IMR-90 (cell line): ENCODE measurements around the gene PRR12. TPM values are rescaled to one million over a fixed set of nuclear protein-coding genes. Genes with fewer than 3 reads are reported as not detected.

Experiments used
- ATAC-seq: fragments of 200-7000 bp; cut with Tn5 transposase; 2 replicates; pipeline ENCODE4 v1.9.1; 2020; ENCODE audit warnings: low read depth, mild to moderate bottlenecking, moderate library complexity
- BruUV-seq: library from RNA; stranded (reverse); fragments of 400-500 nt; replicated peaks from 2 replicates; lab custom pipeline; 2021; lab: Mats Ljungman, UMichigan
- CTCF ChIA-PET: fragments of 300-600 bp; formaldehyde crosslinking; extraction: SDS; loops from one replicate; lab custom pipeline; 2021; ENCODE audit warnings: antibody characterized with exemption; lab: Yijun Ruan, JAX
- POLR2A ChIA-PET: fragments of 300-600 bp; sonication (Branson Sonifier 250); formaldehyde crosslinking; loops from one replicate; lab custom pipeline; 2022; ENCODE audit warnings: antibody characterized with exemption; ENCODE audit not compliant: unreplicated experiment; lab: Charles Lee
- DNase-seq: peaks from one replicate; pipeline ENCODE4 v3.0.0; 2013
- H2AFZ ChIP-seq: replicated peaks from 2 replicates; pipeline ENCODE3; 2013; ENCODE audit warnings: low read length, mild to moderate bottlenecking; ENCODE audit not compliant: poor library complexity
- H2AK5ac ChIP-seq: 2 replicates; pipeline ENCODE4 v1.6.1; 2013; ENCODE audit warnings: low read depth, low read length, inconsistent platforms
- H2AK9ac ChIP-seq: replicated peaks from 2 replicates; pipeline ENCODE3; 2013; ENCODE audit warnings: mild to moderate bottlenecking, low read depth, low read length, moderate library complexity; ENCODE audit not compliant: poor library complexity
- H2BK120ac ChIP-seq: 2 replicates; pipeline ENCODE4 v1.6.1; 2013; ENCODE audit warnings: low read depth, low read length, inconsistent platforms
- H2BK15ac ChIP-seq: 3 replicates; pipeline ENCODE4 v1.6.1; 2013; ENCODE audit warnings: low read depth, low read length, inconsistent platforms
- H2BK20ac ChIP-seq: 2 replicates; pipeline ENCODE4 v1.6.1; 2013; ENCODE audit warnings: low read depth, mild to moderate bottlenecking, inconsistent platforms, low read length, moderate library complexity
- H2BK5ac ChIP-seq: 2 replicates; pipeline ENCODE4 v1.6.1; 2013; ENCODE audit warnings: mild to moderate bottlenecking, low read depth, low read length, inconsistent platforms; ENCODE audit not compliant: poor library complexity, severe bottlenecking
- H3K14ac ChIP-seq: replicated peaks from 2 replicates; pipeline ENCODE4 v1.6.1; 2013; ENCODE audit warnings: low read depth, low read length, inconsistent platforms
- H3K18ac ChIP-seq: 2 replicates; pipeline ENCODE4 v1.6.1; 2013; ENCODE audit warnings: low read depth, low read length, control low read depth
- H3K23ac ChIP-seq: 2 replicates; pipeline ENCODE4 v1.6.1; 2013; ENCODE audit warnings: low read depth, low read length, inconsistent platforms
- H3K27ac ChIP-seq: 2 replicates; pipeline ENCODE4 v1.5.1; 2013; ENCODE audit warnings: mild to moderate bottlenecking, control low read depth, low read length; ENCODE audit not compliant: insufficient read depth
- H3K27me3 ChIP-seq: 2 replicates; pipeline ENCODE4 v1.6.1; 2013; ENCODE audit warnings: low read length; ENCODE audit not compliant: control insufficient read depth, insufficient read depth
- H3K36me3 ChIP-seq: 2 replicates; pipeline ENCODE4 v1.6.1; 2013; ENCODE audit warnings: low read length, mixed read lengths; ENCODE audit not compliant: control insufficient read depth, insufficient read depth
- H3K4ac ChIP-seq: 2 replicates; pipeline ENCODE4 v1.6.1; 2013; ENCODE audit warnings: low read depth, low read length, inconsistent platforms
- H3K4me1 ChIP-seq: 2 replicates; pipeline ENCODE4 v1.6.1; 2013; ENCODE audit warnings: low read length, mixed read lengths; ENCODE audit not compliant: control insufficient read depth, insufficient read depth
- H3K4me2 ChIP-seq: 2 replicates; pipeline ENCODE4 v1.6.1; 2013; ENCODE audit warnings: low read depth, mild to moderate bottlenecking, control low read depth, low read length, moderate library complexity
- H3K4me3 ChIP-seq: 2 replicates; pipeline ENCODE4 v1.5.1; 2013; ENCODE audit warnings: low read depth, mild to moderate bottlenecking, control low read depth, low read length, moderate library complexity; ENCODE audit not compliant: insufficient read depth
- H3K56ac ChIP-seq: 2 replicates; pipeline ENCODE4 v1.6.1; 2013; ENCODE audit warnings: low read length, inconsistent platforms; ENCODE audit not compliant: insufficient read depth; ENCODE audit errors: extremely low read depth
- H3K79me1 ChIP-seq, 2 experiments: 2 replicates each; pipeline ENCODE4 v1.6.1; 2013; ENCODE audit warnings: low read length in 2 of 2, inconsistent platforms in 1 of 2, low read depth in 1 of 2
- H3K9ac ChIP-seq: 2 replicates; pipeline ENCODE4 v1.6.1; 2013; ENCODE audit warnings: low read depth, low read length, control low read depth
- H3K9me1 ChIP-seq: 2 replicates; pipeline ENCODE4 v1.6.1; 2013; ENCODE audit warnings: low read length, inconsistent platforms; ENCODE audit not compliant: insufficient read depth
- H3K9me3 ChIP-seq: 2 replicates; pipeline ENCODE4 v1.6.1; 2013; ENCODE audit warnings: low read length; ENCODE audit not compliant: control insufficient read depth, insufficient read depth
- H4K20me1 ChIP-seq: 2 replicates; pipeline ENCODE4 v1.6.1; 2013; ENCODE audit warnings: low read length, inconsistent platforms; ENCODE audit not compliant: insufficient read depth
- H4K5ac ChIP-seq: 2 replicates; pipeline ENCODE4 v1.6.1; 2013; ENCODE audit warnings: mild to moderate bottlenecking, low read depth, low read length, control low read depth
- H4K8ac ChIP-seq, 2 experiments: 2 replicates each; pipeline ENCODE4 v1.6.1; 2013; ENCODE audit warnings: low read depth in 2 of 2, low read length in 2 of 2, control low read depth in 1 of 2, inconsistent platforms in 1 of 2
- H4K91ac ChIP-seq: 2 replicates; pipeline ENCODE4 v1.6.1; 2013; ENCODE audit warnings: low read depth, low read length, inconsistent platforms; ENCODE audit not compliant: insufficient read depth
- FOS ChIP-seq: fragments of 150-350 bp; IDR thresholded peaks from 2 replicates; pipeline ENCODE4 v1.6.1; 2016; ENCODE audit warnings: low read depth, low read length
- POLR2A ChIP-seq: IDR thresholded peaks from 2 replicates; pipeline ENCODE4 v1.6.1; 2012; ENCODE audit warnings: mild to moderate bottlenecking, low read depth, low read length
- RCOR1 ChIP-seq: IDR thresholded peaks from 2 replicates; pipeline ENCODE4 v1.6.1; 2012; ENCODE audit warnings: mild to moderate bottlenecking, low read length, improper control_type of control experiment; ENCODE audit not compliant: insufficient replicate concordance
- RFX5 ChIP-seq: IDR thresholded peaks from 2 replicates; pipeline ENCODE4 v1.8.0; 2012; ENCODE audit warnings: low read depth, mild to moderate bottlenecking, low read length, moderate library complexity
- WGBS, 2 experiments: methylation state at CpG; one replicate each; pipeline versions ENCODE4 v1.1.5 to v1.1.7; 2013; ENCODE audit warnings: missing lambda C conversion rate in 2 of 2; ENCODE audit not compliant: insufficient read length in 1 of 2; ENCODE audit errors: extremely low coverage in 2 of 2; 5-methylcytosine and 5-hydroxymethylcytosine counted together
- dilution Hi-C: fragments of 300-500 bp; cut with HindIII; formaldehyde crosslinking; loops from one replicate; pipeline ENCODE4 v1.14.3; 2018; ENCODE audit warnings: low sequenced_read_pairs; ENCODE audit not compliant: unreplicated experiment
- in situ Hi-C: fragments of 300-500 bp; cut with MboI; formaldehyde crosslinking; loops from 3 replicates; pipeline ENCODE4 v1.14.3; 2019; ENCODE audit warnings: low sequenced_read_pairs, inconsistent platforms, mixed read lengths
- intact Hi-C: fragments of 100-400 bp; cut with micrococcal nuclease; formaldehyde crosslinking; loops from 2 replicates; pipeline ENCODE4 v1.10.0; 2022
- polyA plus RNA-seq, 3 experiments: library from polyadenylated mRNA; depleted of rRNA; stranded (reverse); fragments of >200 nt; gene quantifications; 2 replicates each; pipeline ENCODE4 v1.2.3, GENCODE V29; 2012; ENCODE audit warnings: low replicate concordance in 1 of 3
- total RNA-seq: library from RNA; depleted of rRNA; stranded (reverse); fragments of >200 nt; gene quantifications from 2 replicates; pipeline ENCODE4 v1.2.3, GENCODE V29; 2012

Gene PRR12
- total and polyA plus RNA-seq, 2 of the 4 experiments (the other 2 are of a cell fraction) = 0.36 to 4.1 TPM

DNA sequence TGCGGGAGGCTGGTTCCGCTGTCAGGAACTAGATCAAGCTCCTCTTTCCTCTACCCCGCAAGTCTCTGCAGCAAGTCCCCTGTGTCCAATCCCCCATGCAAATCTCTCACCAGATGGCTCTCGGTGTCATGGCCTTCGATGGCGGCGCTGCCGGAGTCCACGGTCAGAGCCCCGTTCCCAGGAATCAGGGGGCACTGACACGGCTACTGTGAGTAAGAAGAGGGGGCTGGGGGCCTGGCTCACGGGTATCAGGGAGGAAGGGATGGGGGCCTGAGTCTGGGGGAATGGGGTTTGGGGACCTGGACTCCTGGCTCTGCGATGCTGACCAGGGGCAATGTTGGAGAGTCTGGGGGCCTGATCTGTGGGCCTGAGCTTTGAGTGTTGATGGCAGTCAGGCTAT is 55.0 kb downstream of the PRR12 start:
- Histone ChIP-seq H2AFZ (no peak overlapping the region), H3K36me3 (peaks cover 36% of the 10 kb centered on the region), H3K4me3 (no peak overlapping the region), H3K4me1 (peaks cover 3% of the 10 kb centered on the region), H3K9me1 (0 out of 2 replicates have a peak, but pooled peaks cover 8% of the 10 kb centered on the region), H2AK9ac (no peak overlapping the region), H4K5ac (no peak overlapping the region), H3K23ac (no peak overlapping the region), H3K4me2 (no peak overlapping the region), H3K56ac (no peak overlapping the region), H3K4ac (no peak overlapping the region), H2AK5ac (no peak overlapping the region), H3K9me3 (no peaks in the 10 kb centered on the region), H2BK20ac (no peak overlapping the region), H2BK15ac (no peak overlapping the region), H2BK120ac (no peak overlapping the region), H4K20me1 (peaks cover 47% of the 10 kb centered on the region), H2BK5ac (no peak overlapping the region), H3K27ac (no peak overlapping the region), H3K14ac (no peak overlapping the region), H4K8ac (no peak overlapping the region), H3K9ac (no peak overlapping the region), H3K27me3 (no peaks in the 10 kb centered on the region), H4K91ac (no peak overlapping the region), H3K18ac (no peak overlapping the region), H3K79me1 (peaks cover 49 to 76% of the 10 kb centered on the region in 2 experiments)
- POLR2A ChIA-PET = no interaction called here
- dilution Hi-C loops (no loop called here), in situ Hi-C loops (no loop called here), intact Hi-C loops (no loop called here)
- TF ChIP-seq FOS (no peak), RFX5 (no peak), POLR2A (no peak), RCOR1 (no peak)
- WGBS, 2 experiments = 100% methylated on average over 2 of the region's 13 CpGs; no CpG with 5 or more reads in 1 of the 2 experiments
- BruUV-seq = no TSS peak
- CTCF ChIA-PET = no interaction called here
- DNase-seq (no peak), ATAC-seq (no peak)
